Rectal smooth muscle tissue (tissue), 1 donor: ENCODE data around the gene OPN1SW.
A peak's percentile ranks its signal among the peaks of the same experiment; 100 is the strongest.

ENCODE experiments used
- H3K27ac ChIP-seq: one replicate; pipeline ENCODE4 v1.7.0; 2013; ENCODE audit warnings: low read depth, low read length, inconsistent platforms
- H3K27me3 ChIP-seq: one replicate; pipeline ENCODE4 v1.7.0; 2013; ENCODE audit warnings: low read length; ENCODE audit not compliant: control insufficient read depth, insufficient read depth
- H3K36me3 ChIP-seq: one replicate; pipeline ENCODE4 v1.7.0; 2013; ENCODE audit warnings: low read length; ENCODE audit not compliant: control insufficient read depth, insufficient read depth
- H3K4me1 ChIP-seq: one replicate; pipeline ENCODE4 v1.7.0; 2013; ENCODE audit warnings: low read length; ENCODE audit not compliant: control insufficient read depth, insufficient read depth
- H3K4me3 ChIP-seq: one replicate; pipeline ENCODE4 v1.7.0; 2013; ENCODE audit warnings: low read length
- H3K9ac ChIP-seq: one replicate; pipeline ENCODE4 v1.7.0; 2013; ENCODE audit warnings: low read length

The OPN1SW gene

DNA sequence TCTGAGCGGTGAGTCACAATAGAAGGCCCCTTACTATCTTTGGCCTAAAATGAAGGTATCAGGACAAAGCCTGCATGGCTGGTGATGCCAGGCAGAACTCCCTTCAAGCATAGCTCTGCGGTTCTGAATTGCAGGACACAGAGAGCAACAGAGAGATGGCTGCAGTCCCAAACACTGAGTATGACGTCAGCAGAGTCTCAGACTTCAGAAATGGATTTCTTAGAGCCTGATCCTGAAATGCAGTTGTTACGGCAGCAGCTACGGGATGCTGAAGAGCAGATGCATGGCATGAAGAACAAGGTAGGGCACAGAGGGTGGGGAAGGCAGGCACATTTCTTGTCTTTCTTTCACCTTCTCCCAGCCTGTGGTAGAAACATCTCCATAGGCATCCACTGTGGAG is 29.6 kb upstream of the OPN1SW start:
- Histone ChIP-seq H3K9ac (no peak overlapping the region), H3K27me3 (no peaks in the 10 kb centered on the region)

GRCh38 chr7:128804484-128804883 is 28.9 kb upstream of the OPN1SW start:
- no peaks in the 10 kb centered on the region for H3K27me3 ChIP-seq
- H3K4me1 ChIP-seq = no peaks in the 10 kb centered on the region
- peaks cover 19% of the 10 kb centered on the region for H3K36me3 ChIP-seq
- H3K27ac ChIP-seq = no peak overlapping the region
- no peak overlapping the region for H3K4me3 ChIP-seq
- H3K9ac ChIP-seq = no peak overlapping the region

More for the DNA sequence above, 29.6 kb upstream of the OPN1SW start:
- no peak overlapping the region for H3K4me3 ChIP-seq
- H3K36me3 ChIP-seq = peaks cover 20% of the 10 kb centered on the region
- H3K4me1 ChIP-seq = no peaks in the 10 kb centered on the region
- H3K27ac ChIP-seq = no peak overlapping the region

GRCh38 chr7:128801667-128802418 is 26.2 kb upstream of the OPN1SW start:
- Histone ChIP-seq H3K27ac (no peak overlapping the region), H3K9ac (no peak overlapping the region), H3K27me3 (no peaks in the 10 kb centered on the region), H3K36me3 (peaks cover 19% of the 10 kb centered on the region), H3K4me1 (no peaks in the 10 kb centered on the region), H3K4me3 (no peak overlapping the region)

- Histone ChIP-seq H3K4me1 (no peaks in the 10 kb centered on the region), H3K27me3 (no peaks in the 10 kb centered on the region), H3K36me3 (peaks cover 14% of the 10 kb centered on the region), H3K9ac (no peak overlapping the region), H3K4me3 (no peak overlapping the region), H3K27ac (no peak overlapping the region)
These were observed 25.4 kb upstream of the OPN1SW start for GRCh38 chr7:128801003-128801402.

DNA sequence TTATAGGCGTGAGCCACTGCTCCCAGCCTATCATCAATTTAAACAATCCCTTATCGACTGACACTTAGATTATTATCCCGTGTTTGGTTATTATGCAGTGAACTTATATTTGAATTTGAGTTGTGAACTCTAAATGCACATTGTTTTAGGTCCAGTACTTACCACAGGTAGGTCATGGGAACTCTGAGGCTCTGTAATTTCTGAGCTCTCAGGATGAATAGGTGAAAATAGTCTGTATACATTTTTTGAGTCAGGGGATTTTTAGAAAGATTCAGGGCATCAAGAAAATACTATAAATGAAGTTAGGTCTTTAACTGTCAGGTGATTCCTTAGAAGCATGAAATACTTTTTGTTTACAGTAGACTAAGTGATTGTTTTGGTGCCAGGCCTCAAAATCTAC is 25.0 kb upstream of the OPN1SW start:
- no peaks in the 10 kb centered on the region for H3K27me3 ChIP-seq
- H3K36me3 ChIP-seq = peaks cover 9% of the 10 kb centered on the region

DNA sequence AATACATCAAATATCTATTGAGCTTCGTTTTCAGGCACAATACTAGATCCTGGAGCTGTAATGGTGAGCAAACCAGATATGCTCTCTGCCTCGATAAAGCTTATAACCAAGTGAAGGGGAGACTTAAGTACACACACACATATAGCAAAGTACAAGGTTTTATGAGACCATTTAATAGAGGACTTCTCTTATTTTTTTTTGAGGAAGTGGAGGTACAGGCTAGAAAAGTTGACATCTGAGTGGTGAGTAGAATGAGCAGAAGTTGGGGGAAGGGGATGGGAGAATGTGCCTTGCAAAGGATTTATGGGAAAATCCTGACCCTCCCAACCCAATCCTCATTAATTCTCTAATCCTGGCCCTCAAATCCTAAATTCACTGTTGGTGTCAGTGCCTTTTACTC is 23.9 kb upstream of the OPN1SW start:
- Histone ChIP-seq H3K4me1 (no peaks in the 10 kb centered on the region), H3K27ac (no peak overlapping the region), H3K36me3 (peaks cover 5% of the 10 kb centered on the region), H3K27me3 (no peaks in the 10 kb centered on the region), H3K4me3 (no peak overlapping the region), H3K9ac (no peak overlapping the region)

More for the DNA sequence above, 25.0 kb upstream of the OPN1SW start:
- H3K4me1 ChIP-seq = no peaks in the 10 kb centered on the region
- H3K27ac ChIP-seq = no peak overlapping the region
- no peak overlapping the region for H3K9ac ChIP-seq
- no peak overlapping the region for H3K4me3 ChIP-seq

DNA sequence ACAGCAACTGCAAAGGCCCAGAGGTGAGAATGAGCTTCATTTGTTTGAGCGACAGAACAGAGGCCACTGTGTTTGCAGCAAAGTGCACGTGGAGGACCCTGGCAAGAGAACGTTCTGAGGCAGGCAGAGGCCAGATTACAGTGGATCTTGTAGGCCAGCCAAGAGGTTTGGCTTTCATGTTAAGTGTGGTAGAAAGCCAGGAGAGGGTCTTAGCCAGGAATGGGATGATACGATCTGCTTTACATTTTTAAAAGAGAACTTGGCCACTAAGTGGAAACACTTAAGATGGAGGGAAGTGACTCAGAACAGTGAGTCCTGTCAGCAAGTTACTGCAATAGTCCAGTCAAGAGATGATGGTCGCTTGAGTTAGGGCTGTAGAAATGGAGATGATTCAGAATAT is 20.7 kb upstream of the OPN1SW start:
- peaks cover 5% of the 10 kb centered on the region for H3K36me3 ChIP-seq
- no peak overlapping the region for H3K4me3 ChIP-seq
- H3K4me1 ChIP-seq = peaks cover 11% of the 10 kb centered on the region
- H3K9ac ChIP-seq = no peak overlapping the region
- no peak overlapping the region for H3K27ac ChIP-seq
- H3K27me3 ChIP-seq = peaks cover 4% of the 10 kb centered on the region

DNA sequence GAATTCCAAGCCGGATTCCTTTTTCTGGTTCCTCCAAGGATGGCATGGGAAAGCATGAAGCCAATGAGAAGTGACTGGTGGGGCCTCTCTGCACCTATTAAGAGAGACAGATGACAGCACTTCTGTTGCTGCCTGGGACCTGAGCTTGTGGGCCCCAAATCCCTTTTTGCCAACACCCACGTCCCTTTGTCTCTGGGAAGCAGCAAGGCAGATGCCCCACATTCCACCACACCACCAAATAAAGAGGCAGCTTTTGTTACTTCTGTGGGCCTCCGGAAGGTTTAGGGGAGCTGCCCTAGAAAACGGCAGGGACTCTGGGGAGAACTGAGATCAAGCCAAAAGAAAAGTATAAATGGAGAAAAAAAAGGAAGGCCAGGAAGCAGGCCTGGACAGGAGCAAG is 19.5 kb upstream of the OPN1SW start:
- no peaks in the 10 kb centered on the region for H3K36me3 ChIP-seq
- peaks cover 4% of the 10 kb centered on the region for H3K27me3 ChIP-seq
- H3K9ac ChIP-seq = no peak overlapping the region
- H3K4me3 ChIP-seq = no peak overlapping the region
- no peak overlapping the region for H3K27ac ChIP-seq
- peaks cover 11% of the 10 kb centered on the region for H3K4me1 ChIP-seq

DNA sequence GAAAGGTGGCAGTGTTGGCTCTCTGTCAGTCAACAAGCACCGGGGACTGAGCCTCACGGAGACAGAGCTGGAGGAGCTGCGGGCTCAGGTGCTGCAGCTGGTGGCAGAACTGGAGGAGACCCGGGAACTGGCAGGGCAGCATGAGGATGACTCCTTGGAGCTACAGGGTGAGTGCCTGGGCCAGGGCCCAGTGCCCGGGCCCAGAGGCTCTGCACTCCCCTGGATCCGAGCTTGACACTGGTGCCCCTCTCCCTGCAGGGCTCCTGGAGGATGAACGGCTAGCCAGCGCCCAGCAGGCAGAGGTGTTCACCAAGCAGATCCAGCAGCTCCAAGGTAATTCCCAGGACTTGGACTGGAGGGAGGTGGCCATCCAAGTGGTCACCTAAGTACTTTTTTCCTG is 18.8 kb upstream of the OPN1SW start:
- no peaks in the 10 kb centered on the region for H3K36me3 ChIP-seq
- H3K4me1 ChIP-seq = peaks cover 11% of the 10 kb centered on the region
- no peak overlapping the region for H3K9ac ChIP-seq
- H3K4me3 ChIP-seq = no peak overlapping the region
- no peak overlapping the region for H3K27ac ChIP-seq
- H3K27me3 ChIP-seq = peaks cover 4% of the 10 kb centered on the region

- peaks cover 11% of the 10 kb centered on the region for H3K4me1 ChIP-seq
- no peaks in the 10 kb centered on the region for H3K36me3 ChIP-seq
- H3K4me3 ChIP-seq = no peak overlapping the region
- peaks cover 4% of the 10 kb centered on the region for H3K27me3 ChIP-seq
- no peak overlapping the region for H3K9ac ChIP-seq
- H3K27ac ChIP-seq = no peak overlapping the region
These were observed 18.4 kb upstream of the OPN1SW start for GRCh38 chr7:128794020-128794419.

GRCh38 chr7:128793181-128793547 is 17.6 kb upstream of the OPN1SW start:
- no peak overlapping the region for H3K9ac ChIP-seq
- H3K36me3 ChIP-seq = no peaks in the 10 kb centered on the region
- H3K4me3 ChIP-seq = no peak overlapping the region
- peak overlapping the region; percentile 12 for H3K27ac ChIP-seq
- peaks cover 4% of the 10 kb centered on the region for H3K27me3 ChIP-seq
- peaks cover 11% of the 10 kb centered on the region for H3K4me1 ChIP-seq

- H3K9ac ChIP-seq = no peak overlapping the region
- H3K27me3 ChIP-seq = peaks cover 4% of the 10 kb centered on the region
- H3K27ac ChIP-seq = peak overlapping the region; percentile 16
- peaks cover 11% of the 10 kb centered on the region for H3K4me1 ChIP-seq
- H3K36me3 ChIP-seq = no peaks in the 10 kb centered on the region
- peak overlapping the region; percentile 35 for H3K4me3 ChIP-seq
These were observed 17.0 kb upstream of the OPN1SW start for GRCh38 chr7:128792471-128793180.

- Histone ChIP-seq H3K4me1 (peaks cover 11% of the 10 kb centered on the region), H3K36me3 (no peaks in the 10 kb centered on the region), H3K27me3 (peaks cover 4% of the 10 kb centered on the region), H3K4me3 (peak overlapping the region; percentile 93), H3K27ac (peak overlapping the region; percentile 81), H3K9ac (peak overlapping the region; percentile 28)
These were observed 16.4 kb upstream of the OPN1SW start for GRCh38 chr7:128791972-128792327.
